Measurements from ENCODE around the gene SLC7A6.

Gene SLC7A6

DNA sequence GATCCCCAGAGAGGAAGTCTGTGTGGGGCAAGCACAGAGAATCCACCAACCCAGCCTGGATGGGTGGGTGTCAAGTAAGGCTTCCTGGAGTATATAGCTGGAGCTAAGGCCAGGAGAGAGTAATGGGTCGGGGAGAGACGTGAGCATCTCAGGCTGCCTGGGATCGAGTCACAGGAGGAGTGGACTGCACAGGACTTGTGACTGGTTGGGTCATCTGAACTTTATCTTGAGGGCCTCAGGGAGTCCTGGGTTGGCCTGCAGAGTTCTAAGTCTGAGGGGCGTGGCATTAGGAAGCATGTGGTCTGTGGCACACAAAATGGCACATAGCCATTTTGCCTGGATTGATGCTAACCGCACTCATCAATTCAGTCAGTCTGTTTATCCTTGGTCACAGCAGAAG is 17.7 kb upstream of the SLC7A6 start:
- Histone ChIP-seq H2AFZ (ENCODE audit: low read depth, low read length) (no peak overlapping the region), H3K9ac (ENCODE audit: low read depth, low read length) (peak overlapping the region; percentile 61; the same call in 1 of the 2 replicates), H4K20me1 (ENCODE audit: insufficient read depth, low read length) (peaks cover 7% of the 10 kb centered on the region; the same call in 1 of the 2 replicates), H3K36me3 (ENCODE audit: insufficient read depth, low read length) (peaks cover 15% of the 10 kb centered on the region), H3K79me2 (ENCODE audit: insufficient read depth, low read length) (peaks cover 29% of the 10 kb centered on the region), H3K27me3 (ENCODE audit: insufficient read depth, low read length, poor library complexity) (no peaks in the 10 kb centered on the region), H3K4me1 (ENCODE audit: insufficient read depth, low read length) (peaks cover 35% of the 10 kb centered on the region), H3K27ac (ENCODE audit: low read length) (peak overlapping the region; percentile 43), H3K4me2 (ENCODE audit: insufficient read depth, low read length) (peak overlapping the region; percentile 87), H3K4me3 (ENCODE audit: low read depth in 1 of 2, low read length in 2 of 2) (peak overlapping the region in 1 of 2 experiments; percentile 84; a peak in 2 of 4 replicates), H3K9me3 (ENCODE audit: insufficient read depth, low read length, severe bottlenecking) (no peaks in the 10 kb centered on the region)
- TF ChIP-seq EZH2 (IDR thresholded peaks at IDR 0.05; ENCODE audit: borderline replicate concordance, low read depth, low read length, severe bottlenecking), result no peak
- no peak for TF ChIP-seq CTCF (IDR thresholded peaks at IDR 0.05; ENCODE audit: borderline replicate concordance, extremely low read depth, low read length, poor library complexity, severe bottlenecking)
- ATAC-seq (ENCODE audit: insufficient read depth, low read depth) (no peak), DNase-seq (no peak)

DNA sequence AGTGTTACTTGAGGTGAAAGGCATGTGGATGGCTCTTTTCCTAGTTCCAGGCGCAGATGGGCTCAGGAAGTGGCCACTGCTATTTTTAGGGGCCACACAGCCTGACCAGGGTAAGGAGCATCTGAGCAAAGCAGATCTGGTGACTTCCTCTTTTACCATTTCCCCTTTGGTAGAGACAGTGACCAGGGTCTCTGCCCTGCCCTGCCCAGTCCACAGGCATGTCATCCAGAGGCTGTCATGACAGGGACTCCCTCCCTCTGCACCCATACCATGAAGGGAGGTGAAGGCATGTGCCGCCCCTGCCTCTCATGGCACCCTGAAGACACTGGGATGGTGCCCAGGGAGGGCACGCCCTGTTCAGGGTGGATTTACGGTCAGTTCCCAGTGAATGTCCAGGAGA is 16.9 kb upstream of the SLC7A6 start:
- H3K4me1 ChIP-seq (ENCODE audit: insufficient read depth, low read length), result peaks cover 35% of the 10 kb centered on the region
- peak overlapping the region; percentile 87 for H3K4me2 ChIP-seq (ENCODE audit: insufficient read depth, low read length)
- peaks cover 22% of the 10 kb centered on the region for H3K36me3 ChIP-seq (ENCODE audit: insufficient read depth, low read length)
- H2AFZ ChIP-seq (ENCODE audit: low read depth, low read length), result no peak overlapping the region
- H3K4me3 ChIP-seq (ENCODE audit: low read depth in 1 of 2, low read length in 2 of 2), result no peak overlapping the region
- peak overlapping the region; percentile 43; the same call in 1 of the 2 replicates for H3K27ac ChIP-seq (ENCODE audit: low read length)
- no peaks in the 10 kb centered on the region for H3K9me3 ChIP-seq (ENCODE audit: insufficient read depth, low read length, severe bottlenecking)
- no peak overlapping the region for H3K9ac ChIP-seq (ENCODE audit: low read depth, low read length)
- peaks cover 7% of the 10 kb centered on the region; the same call in 1 of the 2 replicates for H4K20me1 ChIP-seq (ENCODE audit: insufficient read depth, low read length)
- ATAC-seq (ENCODE audit: insufficient read depth, low read depth) (no peak), DNase-seq (no peak)
- no peak for TF ChIP-seq EZH2 (IDR thresholded peaks at IDR 0.05; ENCODE audit: borderline replicate concordance, low read depth, low read length, severe bottlenecking)
- TF ChIP-seq CTCF (IDR thresholded peaks at IDR 0.05; ENCODE audit: borderline replicate concordance, extremely low read depth, low read length, poor library complexity, severe bottlenecking), result no peak
- peaks cover 29% of the 10 kb centered on the region for H3K79me2 ChIP-seq (ENCODE audit: insufficient read depth, low read length)
- H3K27me3 ChIP-seq (ENCODE audit: insufficient read depth, low read length, poor library complexity), result no peaks in the 10 kb centered on the region

- H4K20me1 ChIP-seq (ENCODE audit: insufficient read depth, low read length), result peaks cover 7% of the 10 kb centered on the region; the same call in 1 of the 2 replicates
- peaks cover 27% of the 10 kb centered on the region for H3K36me3 ChIP-seq (ENCODE audit: insufficient read depth, low read length)
- DNase-seq (no peak), ATAC-seq (ENCODE audit: insufficient read depth, low read depth) (no peak)
- no peak for TF ChIP-seq CTCF (IDR thresholded peaks at IDR 0.05; ENCODE audit: borderline replicate concordance, extremely low read depth, low read length, poor library complexity, severe bottlenecking)
- TF ChIP-seq EZH2 (IDR thresholded peaks at IDR 0.05; ENCODE audit: borderline replicate concordance, low read depth, low read length, severe bottlenecking), result no peak
- H3K4me1 ChIP-seq (ENCODE audit: insufficient read depth, low read length), result peaks cover 35% of the 10 kb centered on the region
- H3K4me2 ChIP-seq (ENCODE audit: insufficient read depth, low read length), result peak overlapping the region; percentile 87
- no peak overlapping the region for H2AFZ ChIP-seq (ENCODE audit: low read depth, low read length)
- no peaks in the 10 kb centered on the region for H3K27me3 ChIP-seq (ENCODE audit: insufficient read depth, low read length, poor library complexity)
- no peaks in the 10 kb centered on the region for H3K9me3 ChIP-seq (ENCODE audit: insufficient read depth, low read length, severe bottlenecking)
- H3K27ac ChIP-seq (ENCODE audit: low read length), result no peak overlapping the region
- H3K4me3 ChIP-seq (ENCODE audit: low read depth in 1 of 2, low read length in 2 of 2), result no peak overlapping the region
- peaks cover 32% of the 10 kb centered on the region for H3K79me2 ChIP-seq (ENCODE audit: insufficient read depth, low read length)
- H3K9ac ChIP-seq (ENCODE audit: low read depth, low read length), result no peak overlapping the region
Observed at GRCh38 chr16:68247932-68248331, 16.4 kb upstream of the SLC7A6 start.

Data from DND-41 (cell line).